Measurements from ENCODE around the gene IPPK.

DNA sequence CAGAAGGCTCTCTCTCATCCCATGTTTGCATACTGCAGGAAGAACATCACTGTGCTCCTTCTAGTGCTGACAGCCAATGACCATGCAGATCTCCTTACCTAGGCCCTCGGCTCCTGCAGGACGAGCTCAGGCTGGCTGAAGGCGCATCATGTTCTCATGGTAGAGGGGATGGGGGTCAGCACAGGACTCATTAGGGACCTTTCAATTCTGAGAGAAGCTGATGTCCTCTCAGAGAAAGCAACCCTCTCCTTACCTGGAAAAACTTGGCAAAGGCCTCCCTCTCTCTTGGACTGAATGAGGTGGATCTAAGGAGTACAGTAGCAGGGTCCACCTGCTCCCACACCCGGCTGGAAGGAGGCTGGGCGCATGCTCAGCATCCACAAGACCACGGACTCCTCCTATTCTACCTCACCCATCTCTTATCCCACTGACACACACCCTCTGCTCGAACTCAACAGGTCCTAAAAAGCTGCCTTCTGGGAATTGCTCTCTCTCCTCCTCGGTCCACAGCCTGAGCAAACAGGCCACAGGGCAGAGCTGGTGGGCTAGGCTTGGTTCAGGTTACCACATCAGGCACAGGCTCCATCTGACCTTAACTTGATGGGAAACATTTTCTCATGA lies 2.9 kb downstream of the IPPK start:
- TF ChIP-seq CTCF (IDR thresholded peaks at IDR 0.05 in 4 of 5, conservative IDR thresholded peaks at IDR 0.05 in 1 of 5) (no peak), POLR2A (IDR thresholded peaks at IDR 0.05) (no peak)

Measured in gastrocnemius medialis (tissue), 4 donors.